Breast epithelium (tissue), 3 donors: ENCODE results near the gene RFX3.

Experiments
- POLR2A ChIP-seq: fragments of 450-650 bp; IDR thresholded peaks from one replicate; pipeline ENCODE4 v1.6.1; 2016; ENCODE audit warnings: antibody characterized with exemption, mild to moderate bottlenecking, moderate library complexity
- POLR2AphosphoS5 ChIP-seq, 3 donors: sonication (generic); formaldehyde crosslinking; IDR thresholded peaks; one replicate each; pipeline ENCODE4 v1.6.1; 2017; ENCODE audit warnings: antibody characterized with exemption in 3 of 3
- TF ChIP-seq, protein P1 (sequence below), 3 donors: fragments of 450-650 bp; IDR thresholded peaks; one replicate each; pipeline ENCODE4 v1.5.1; 2016 to 2017; ENCODE audit warnings: antibody characterized with exemption in 3 of 3, mild to moderate bottlenecking in 3 of 3, moderate library complexity in 3 of 3

DNA sequence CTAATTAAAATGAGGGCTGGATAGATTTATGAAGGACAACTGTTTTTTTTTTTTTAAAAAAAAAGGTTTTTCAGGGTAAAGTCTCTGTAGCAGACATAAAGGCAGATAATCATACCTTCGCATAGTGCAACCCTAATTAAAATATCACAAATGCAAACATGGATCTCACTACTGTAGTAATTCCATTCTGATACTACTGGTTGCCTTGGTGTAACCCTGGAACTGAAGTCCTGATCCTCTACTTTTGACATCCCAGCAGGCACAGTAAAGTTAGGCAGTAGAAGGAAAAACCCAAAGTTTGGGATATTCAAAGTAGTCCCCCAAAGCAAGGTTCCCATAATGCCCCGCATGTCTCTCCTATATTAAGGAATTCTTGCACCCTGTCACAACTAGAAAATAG is 19.6 kb downstream of the RFX3 start:
- TF ChIP-seq, protein P1, sequence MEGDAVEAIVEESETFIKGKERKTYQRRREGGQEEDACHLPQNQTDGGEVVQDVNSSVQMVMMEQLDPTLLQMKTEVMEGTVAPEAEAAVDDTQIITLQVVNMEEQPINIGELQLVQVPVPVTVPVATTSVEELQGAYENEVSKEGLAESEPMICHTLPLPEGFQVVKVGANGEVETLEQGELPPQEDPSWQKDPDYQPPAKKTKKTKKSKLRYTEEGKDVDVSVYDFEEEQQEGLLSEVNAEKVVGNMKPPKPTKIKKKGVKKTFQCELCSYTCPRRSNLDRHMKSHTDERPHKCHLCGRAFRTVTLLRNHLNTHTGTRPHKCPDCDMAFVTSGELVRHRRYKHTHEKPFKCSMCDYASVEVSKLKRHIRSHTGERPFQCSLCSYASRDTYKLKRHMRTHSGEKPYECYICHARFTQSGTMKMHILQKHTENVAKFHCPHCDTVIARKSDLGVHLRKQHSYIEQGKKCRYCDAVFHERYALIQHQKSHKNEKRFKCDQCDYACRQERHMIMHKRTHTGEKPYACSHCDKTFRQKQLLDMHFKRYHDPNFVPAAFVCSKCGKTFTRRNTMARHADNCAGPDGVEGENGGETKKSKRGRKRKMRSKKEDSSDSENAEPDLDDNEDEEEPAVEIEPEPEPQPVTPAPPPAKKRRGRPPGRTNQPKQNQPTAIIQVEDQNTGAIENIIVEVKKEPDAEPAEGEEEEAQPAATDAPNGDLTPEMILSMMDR (IDR thresholded peaks at IDR 0.05) = no peak
- TF ChIP-seq POLR2A (no peak), POLR2AphosphoS5 (IDR thresholded peaks at IDR 0.05) (no peak)
